ENCODE measurements around the gene MUC4.

DNA sequence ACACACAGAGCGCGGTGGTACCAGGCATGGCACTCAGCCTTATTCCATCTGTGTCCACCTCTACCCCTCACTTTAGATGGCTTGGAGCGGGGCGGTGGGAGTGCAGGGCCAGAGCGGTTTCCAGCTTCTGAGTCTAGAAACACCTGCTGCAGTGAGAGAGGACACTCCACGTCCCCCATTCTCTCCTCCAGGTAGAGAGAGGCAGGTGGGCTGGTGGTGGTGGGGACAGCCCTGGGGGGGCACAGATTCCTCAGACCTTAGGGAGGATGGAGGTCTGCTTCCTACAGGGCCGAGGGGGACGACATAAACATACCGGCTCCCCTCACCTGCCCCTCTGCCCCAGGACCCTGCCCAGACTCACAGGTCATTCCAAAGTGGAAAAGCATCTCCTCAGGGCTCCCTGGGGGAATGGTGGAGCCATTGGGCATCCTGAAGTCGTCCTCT is 50.6 kb downstream of the MUC4 start:
- TF ChIP-seq POLR2A (IDR thresholded peaks at IDR 0.05; ENCODE audit: low read depth, low read length) = no peak
- no peak for TF ChIP-seq POLR2AphosphoS5 (IDR thresholded peaks at IDR 0.05; ENCODE audit: low read depth, low read length)

Data from GM12892 (cell line).